Measurements from ENCODE around the gene PPP1R14B. TPM values are rescaled to one million over a fixed set of nuclear protein-coding genes. Genes with fewer than 3 reads are reported as not detected.

The PPP1R14B gene
- polyA plus RNA-seq, 1 experiment = 283 TPM

DNA sequence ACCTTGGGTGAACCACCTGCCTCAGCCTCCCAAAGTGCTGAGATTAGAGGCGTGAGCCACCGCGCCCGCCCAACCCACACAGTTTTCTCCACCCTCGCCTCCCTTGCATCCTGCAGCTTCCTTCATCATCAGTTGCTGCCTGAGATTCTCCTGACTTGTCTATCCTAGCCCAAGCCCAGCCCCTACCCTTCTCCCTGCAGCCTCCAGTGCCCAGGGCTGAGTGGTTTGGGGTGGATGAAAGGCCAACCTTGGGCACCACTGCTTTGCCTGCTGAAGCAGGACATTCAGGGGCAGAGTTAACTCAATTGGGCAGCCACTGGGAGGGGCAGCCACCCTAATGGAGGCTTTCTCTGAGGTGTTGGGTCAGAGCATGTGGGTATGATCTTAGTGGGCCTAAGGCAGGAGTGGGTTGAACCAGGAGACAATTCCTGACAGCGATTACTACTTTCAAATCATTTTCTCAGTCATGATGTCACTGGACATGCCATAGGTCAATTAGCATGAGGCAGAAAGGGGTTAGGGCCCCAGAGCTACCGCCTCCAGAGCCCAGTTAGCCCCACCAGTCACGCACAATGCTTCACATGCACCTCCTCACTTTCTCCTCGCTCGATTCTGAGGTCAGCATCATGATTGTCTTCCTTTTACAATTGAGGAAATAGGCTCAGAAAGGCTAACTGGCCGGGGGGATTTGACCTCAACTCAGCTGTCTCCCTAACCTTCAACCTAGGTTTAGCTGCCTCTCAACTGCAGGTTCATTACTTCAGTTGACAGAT lies 6.9 kb downstream of the PPP1R14B start:
- no peak for DNase-seq (ENCODE audit: low read depth)
- Histone ChIP-seq H3K27me3 (ENCODE audit: control insufficient read depth, insufficient read depth, low read length) (no peaks in the 10 kb centered on the region), H3K36me3 (ENCODE audit: control insufficient read depth, insufficient read depth, low read length) (peaks cover 16% of the 10 kb centered on the region), H3K4me3 (ENCODE audit: low read depth, low read length) (peak overlapping the region; percentile 93)
- TF ChIP-seq, protein P1, sequence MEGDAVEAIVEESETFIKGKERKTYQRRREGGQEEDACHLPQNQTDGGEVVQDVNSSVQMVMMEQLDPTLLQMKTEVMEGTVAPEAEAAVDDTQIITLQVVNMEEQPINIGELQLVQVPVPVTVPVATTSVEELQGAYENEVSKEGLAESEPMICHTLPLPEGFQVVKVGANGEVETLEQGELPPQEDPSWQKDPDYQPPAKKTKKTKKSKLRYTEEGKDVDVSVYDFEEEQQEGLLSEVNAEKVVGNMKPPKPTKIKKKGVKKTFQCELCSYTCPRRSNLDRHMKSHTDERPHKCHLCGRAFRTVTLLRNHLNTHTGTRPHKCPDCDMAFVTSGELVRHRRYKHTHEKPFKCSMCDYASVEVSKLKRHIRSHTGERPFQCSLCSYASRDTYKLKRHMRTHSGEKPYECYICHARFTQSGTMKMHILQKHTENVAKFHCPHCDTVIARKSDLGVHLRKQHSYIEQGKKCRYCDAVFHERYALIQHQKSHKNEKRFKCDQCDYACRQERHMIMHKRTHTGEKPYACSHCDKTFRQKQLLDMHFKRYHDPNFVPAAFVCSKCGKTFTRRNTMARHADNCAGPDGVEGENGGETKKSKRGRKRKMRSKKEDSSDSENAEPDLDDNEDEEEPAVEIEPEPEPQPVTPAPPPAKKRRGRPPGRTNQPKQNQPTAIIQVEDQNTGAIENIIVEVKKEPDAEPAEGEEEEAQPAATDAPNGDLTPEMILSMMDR (IDR thresholded peaks at IDR 0.05; ENCODE audit: insufficient read depth, low read depth, low read length) = no peak
- CTCF ChIA-PET = interaction anchor here (4.4 kb wide), 1 partner anchor 11 kb away, joined by 18 read pairs; the partner anchor contains the start of gene PLCB3
- POLR2A ChIA-PET = interaction anchor here (0.6 kb wide), 1 partner anchor 453 kb away, joined by 3 read pairs; no protein-coding TSS in a partner anchor

DNA sequence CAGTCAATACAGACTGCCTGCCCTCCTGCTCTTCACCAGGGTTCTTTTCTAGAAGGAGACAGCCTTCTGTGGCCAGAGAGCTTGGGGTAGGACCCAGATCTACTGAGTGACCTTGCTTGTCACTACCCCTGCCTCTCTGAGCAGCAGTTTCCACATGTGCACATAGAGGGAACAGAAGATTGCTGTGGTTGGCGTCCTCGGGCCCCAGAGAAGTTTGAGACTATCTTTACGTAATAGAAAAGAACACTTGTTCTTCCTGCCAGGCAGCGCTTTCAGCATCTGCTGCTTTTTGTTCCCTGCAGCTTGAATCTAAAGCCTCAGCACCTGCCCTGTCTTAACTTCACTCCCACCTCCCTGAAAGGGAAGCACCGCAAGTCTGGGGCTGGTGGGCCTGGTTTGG lies 7.7 kb downstream of the PPP1R14B start:
- ChIA-PET POLR2A (no interaction called here), CTCF (interaction anchor here (1.0 to 4.4 kb wide), 2 partner anchors 12 to 33 kb away, joined by 3 to 18 read pairs; partner anchors contain the start of gene PLCB3)
- DNase-seq (ENCODE audit: low read depth) = no peak
- TF ChIP-seq, protein P1 (IDR thresholded peaks at IDR 0.05; ENCODE audit: insufficient read depth, low read depth, low read length) = no peak
- Histone ChIP-seq H3K27me3 (ENCODE audit: control insufficient read depth, insufficient read depth, low read length) (no peaks in the 10 kb centered on the region), H3K36me3 (ENCODE audit: control insufficient read depth, insufficient read depth, low read length) (peaks cover 13% of the 10 kb centered on the region), H3K4me3 (ENCODE audit: low read depth, low read length) (no peak overlapping the region)

DNA sequence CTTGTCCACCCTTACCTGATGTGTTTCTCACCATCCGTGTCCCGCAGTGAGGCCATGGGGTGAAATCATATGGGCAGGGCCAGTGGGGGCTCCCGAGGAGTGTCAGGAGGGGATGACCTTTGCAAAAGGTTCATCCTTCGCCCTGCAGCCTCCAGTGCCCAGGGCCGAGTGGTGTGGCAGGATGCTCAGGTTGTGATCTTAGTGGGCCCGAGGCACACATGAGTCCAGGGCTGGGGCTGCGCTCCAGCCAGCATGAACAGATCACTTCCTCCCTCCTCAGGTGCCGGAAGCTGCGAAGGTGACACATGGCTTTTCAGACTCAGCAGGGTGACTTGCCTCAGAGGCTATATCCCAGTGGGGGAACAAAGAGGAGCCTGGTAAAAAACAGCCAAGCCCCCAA lies 8.7 kb downstream of the PPP1R14B start:
- CTCF ChIA-PET = interaction anchor here (0.6 to 4.4 kb wide), 3 partner anchors 13 to 32 kb away, joined by 3 to 18 read pairs (median 3); partner anchors contain the start of gene PLCB3
- DNase-seq (ENCODE audit: low read depth) = no peak
- no peak overlapping the region for H3K4me3 ChIP-seq (ENCODE audit: low read depth, low read length)
- peaks cover 6% of the 10 kb centered on the region for H3K36me3 ChIP-seq (ENCODE audit: control insufficient read depth, insufficient read depth, low read length)
- TF ChIP-seq, protein P1 (IDR thresholded peaks at IDR 0.05; ENCODE audit: insufficient read depth, low read depth, low read length) = no peak
- POLR2A ChIA-PET = no interaction called here
- H3K27me3 ChIP-seq (ENCODE audit: control insufficient read depth, insufficient read depth, low read length) = no peaks in the 10 kb centered on the region

DNA sequence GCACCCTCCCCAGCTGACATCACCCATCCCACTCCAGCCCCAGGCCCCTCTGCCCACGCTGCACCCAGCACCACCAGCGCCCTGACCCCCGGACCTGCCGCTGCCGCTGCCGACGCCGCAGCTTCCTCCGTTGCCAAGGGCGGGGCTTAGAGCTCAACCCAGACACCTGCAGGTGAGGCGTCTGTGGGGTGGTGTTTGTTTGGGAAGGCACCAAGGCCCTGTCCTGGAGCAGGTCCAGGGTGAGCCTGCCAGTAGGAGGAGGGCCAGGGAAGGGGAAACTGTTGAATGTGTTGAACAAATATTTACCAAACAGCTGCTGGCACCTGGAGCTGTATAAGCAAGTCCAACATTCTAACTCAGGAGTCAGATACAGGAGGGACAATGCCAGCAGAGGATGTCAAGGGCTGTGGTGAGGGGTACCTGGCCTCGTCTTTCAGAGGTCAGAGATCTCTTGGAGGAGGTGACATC lies 9.2 kb downstream of the PPP1R14B start:
- DNase-seq (ENCODE audit: low read depth) = no peak
- ChIA-PET POLR2A (no interaction called here), CTCF (interaction anchor here (1.1 to 4.4 kb wide), 2 partner anchors 11 to 14 kb away, joined by 3 to 18 read pairs; partner anchors contain the start of genes NUDT22, PLCB3 and TRPT1)
- no peaks in the 10 kb centered on the region for H3K27me3 ChIP-seq (ENCODE audit: control insufficient read depth, insufficient read depth, low read length)
- peaks cover 4% of the 10 kb centered on the region for H3K36me3 ChIP-seq (ENCODE audit: control insufficient read depth, insufficient read depth, low read length)
- no peak overlapping the region for H3K4me3 ChIP-seq (ENCODE audit: low read depth, low read length)
- TF ChIP-seq, protein P1 (IDR thresholded peaks at IDR 0.05; ENCODE audit: insufficient read depth, low read depth, low read length) = no peak

DNA sequence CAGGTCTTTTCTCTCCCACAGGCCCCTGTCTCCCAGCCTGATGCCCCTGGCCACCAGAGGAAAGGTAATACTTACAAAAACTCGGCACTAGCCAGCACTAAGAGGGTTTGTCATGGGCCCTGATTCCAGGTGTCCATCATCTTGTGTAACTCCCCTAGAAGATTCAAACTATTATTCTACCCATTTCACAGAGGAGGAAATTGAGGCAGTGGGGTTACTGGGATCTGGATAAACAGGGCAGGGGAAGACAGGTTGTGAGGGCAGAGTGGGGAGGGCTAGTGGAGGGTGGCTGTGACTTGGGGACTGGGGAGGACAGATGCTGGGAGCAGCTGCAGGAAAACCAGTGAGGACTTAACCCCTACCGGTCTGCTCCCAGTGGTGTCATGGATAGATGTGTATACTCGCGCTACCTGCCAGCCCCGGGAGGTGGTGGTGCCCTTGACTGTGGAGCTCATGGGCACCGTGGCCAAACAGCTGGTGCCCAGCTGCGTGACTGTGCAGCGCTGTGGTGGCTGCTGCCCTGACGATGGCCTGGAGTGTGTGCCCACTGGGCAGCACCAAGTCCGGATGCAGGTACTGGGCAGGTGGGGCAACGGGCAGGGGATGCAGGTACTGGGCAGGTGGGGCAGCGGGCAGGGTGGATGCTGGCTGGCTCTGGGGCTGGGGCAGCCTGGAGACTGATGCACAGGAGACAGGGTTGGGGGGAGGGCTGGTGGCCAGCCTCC lies 11.1 kb downstream of the PPP1R14B start:
- peaks cover 4% of the 10 kb centered on the region for H3K36me3 ChIP-seq (ENCODE audit: control insufficient read depth, insufficient read depth, low read length)
- no peaks in the 10 kb centered on the region for H3K27me3 ChIP-seq (ENCODE audit: control insufficient read depth, insufficient read depth, low read length)
- no peak for DNase-seq (ENCODE audit: low read depth)
- H3K4me3 ChIP-seq (ENCODE audit: low read depth, low read length) = peak overlapping the region; percentile 56
- CTCF ChIA-PET = interaction anchor here (0.7 to 4.4 kb wide), 2 partner anchors 16 to 31 kb away, joined by 4 to 18 read pairs; partner anchors contain the start of gene PLCB3
- TF ChIP-seq, protein P1 (IDR thresholded peaks at IDR 0.05; ENCODE audit: insufficient read depth, low read depth, low read length) = no peak
- POLR2A ChIA-PET = no interaction called here
